ACHN (cell line): ENCODE results near the gene PTGDS.

Experiments
- DNase-seq: peaks from one replicate; pipeline ENCODE4 v3.0.0-alpha.2; 2015
- in situ Hi-C: cut with HindIII; loops from 2 replicates; pipeline ENCODE4 v1.10.0; 2017; ENCODE audit warnings: low sequenced_read_pairs, low pct_ligation_motif_present, low pct_unique_long_range_greater_than_20kb

Gene PTGDS

GRCh38 chr9:136977223-136977622 is at the start of gene PTGDS:
Gene PTGDS (plus strand): TSS chr9:136977504. CDS start chr9:136977579, 75 bp downstream.
- DNase-seq, result no peak
- in situ Hi-C loops, result no loop called here

GRCh38 chr9:136928591-136928990 is 48.7 kb upstream of the PTGDS start:
- in situ Hi-C loops, result no loop called here
- no peak for DNase-seq

GRCh38 chr9:136930014-136930413 is 47.3 kb upstream of the PTGDS start:
- DNase-seq, result no peak
- in situ Hi-C loops, result no loop called here

- in situ Hi-C loops, result no loop called here
- no peak for DNase-seq
Measured at GRCh38 chr9:136931611-136932130, 45.6 kb upstream of the PTGDS start.

GRCh38 chr9:136934277-136934676 is 43.0 kb upstream of the PTGDS start:
- in situ Hi-C loops, result no loop called here
- no peak for DNase-seq

- in situ Hi-C loops, result no loop called here
- no peak for DNase-seq
Measured at GRCh38 chr9:136935651-136936050, 41.7 kb upstream of the PTGDS start.

GRCh38 chr9:136936645-136937170 is 40.6 kb upstream of the PTGDS start:
- in situ Hi-C loops, result no loop called here
- no peak for DNase-seq

GRCh38 chr9:136937186-136938001 is 39.9 kb upstream of the PTGDS start:
- in situ Hi-C loops, result no loop called here
- DNase-seq, result no peak

- no peak for DNase-seq
- in situ Hi-C loops, result no loop called here
Measured at GRCh38 chr9:136939431-136939995, 37.8 kb upstream of the PTGDS start.

GRCh38 chr9:136939996-136940525 is 37.2 kb upstream of the PTGDS start:
- in situ Hi-C loops, result no loop called here
- no peak for DNase-seq

GRCh38 chr9:136940526-136941230 is 36.6 kb upstream of the PTGDS start:
- no peak for DNase-seq
- in situ Hi-C loops, result no loop called here

- in situ Hi-C loops, result no loop called here
- no peak for DNase-seq
Measured at GRCh38 chr9:136941231-136942111, 35.8 kb upstream of the PTGDS start.

- DNase-seq, result no peak
- in situ Hi-C loops, result no loop called here
Measured at GRCh38 chr9:136942112-136942880, 35.0 kb upstream of the PTGDS start.

- DNase-seq, result no peak
- in situ Hi-C loops, result no loop called here
Measured at GRCh38 chr9:136942881-136943230, 34.4 kb upstream of the PTGDS start.

GRCh38 chr9:136943291-136944211 is 33.8 kb upstream of the PTGDS start:
- peak; percentile 39 for DNase-seq
- in situ Hi-C loops, result no loop called here

- DNase-seq, result peak; percentile 54
- in situ Hi-C loops, result no loop called here
Measured at GRCh38 chr9:136944212-136944518, 33.1 kb upstream of the PTGDS start.
